SJCRH30 (cell line): ENCODE results near the gene GATAD2B. TPM values are rescaled to one million over a fixed set of nuclear protein-coding genes. Genes with fewer than 3 reads are reported as not detected.

ENCODE experiments used
- DNase-seq, 2 experiments: peaks; one replicate each; pipeline ENCODE4 v3.0.0-alpha.2; 2015 to 2020
- H3K27ac ChIP-seq: fragments of 250-450 bp; sonication (Bioruptor Pico); 2 replicates; pipeline ENCODE4 v1.5.1; 2020; ENCODE audit warnings: mild to moderate bottlenecking, moderate library complexity
- H3K27me3 ChIP-seq: fragments of 250-450 bp; sonication (Bioruptor Pico); 2 replicates; pipeline ENCODE4 v1.5.1; 2020; ENCODE audit warnings: mild to moderate bottlenecking, moderate library complexity
- H3K36me3 ChIP-seq: fragments of 250-450 bp; sonication (Bioruptor Pico); 2 replicates; pipeline ENCODE4 v1.5.1; 2020; ENCODE audit warnings: mild to moderate bottlenecking, moderate library complexity
- H3K4me1 ChIP-seq: fragments of 250-450 bp; sonication (Bioruptor Pico); 2 replicates; pipeline ENCODE4 v1.5.1; 2020; ENCODE audit warnings: mild to moderate bottlenecking, moderate library complexity
- H3K4me3 ChIP-seq: fragments of 250-450 bp; sonication (Bioruptor Pico); 2 replicates; pipeline ENCODE4 v1.5.1; 2020; ENCODE audit warnings: mild to moderate bottlenecking, moderate library complexity
- H3K9me3 ChIP-seq: fragments of 250-450 bp; sonication (Bioruptor Pico); replicated peaks from 2 replicates; pipeline ENCODE4 v1.5.1; 2020; ENCODE audit warnings: mild to moderate bottlenecking, moderate library complexity
- total RNA-seq: library from RNA; depleted of rRNA; stranded (reverse); fragments of >200 nt; shearing (Covaris generic); gene quantifications from 2 replicates; pipeline ENCODE4 v1.2.3, GENCODE V29; 2014

GATAD2B gene
- total RNA-seq, 1 experiment from 2014 or later: 10.8 TPM

GRCh38 chr1:153942766-153943549, 20.2 kb upstream of the GATAD2B start:
- peaks cover 6% of the 10 kb centered on the region; the same call in 1 of the 2 replicates for H3K4me1 ChIP-seq
- no peaks in the 10 kb centered on the region for H3K9me3 ChIP-seq
- DNase-seq: no peak
- no peak overlapping the region for H3K4me3 ChIP-seq
- peaks cover 1% of the 10 kb centered on the region for H3K36me3 ChIP-seq
- no peaks in the 10 kb centered on the region for H3K27me3 ChIP-seq
- no peak overlapping the region for H3K27ac ChIP-seq

- Histone ChIP-seq H3K4me1 (peaks cover 6% of the 10 kb centered on the region; the same call in 1 of the 2 replicates), H3K27ac (no peak overlapping the region), H3K36me3 (peaks cover 10% of the 10 kb centered on the region), H3K4me3 (no peak overlapping the region), H3K9me3 (no peaks in the 10 kb centered on the region), H3K27me3 (no peaks in the 10 kb centered on the region)
- DNase-seq: no peak
These were observed 19.3 kb upstream of the GATAD2B start for GRCh38 chr1:153941826-153942725.

GRCh38 chr1:153940756-153941155, 18.0 kb upstream of the GATAD2B start:
- H3K27me3 ChIP-seq: no peaks in the 10 kb centered on the region
- no peak for DNase-seq
- no peaks in the 10 kb centered on the region for H3K9me3 ChIP-seq
- H3K4me3 ChIP-seq: no peak overlapping the region
- peaks cover 6% of the 10 kb centered on the region; the same call in 1 of the 2 replicates for H3K4me1 ChIP-seq
- H3K36me3 ChIP-seq: peaks cover 14% of the 10 kb centered on the region
- H3K27ac ChIP-seq: no peak overlapping the region

- Histone ChIP-seq H3K27ac (no peak overlapping the region), H3K27me3 (no peaks in the 10 kb centered on the region), H3K4me1 (no peaks in the 10 kb centered on the region), H3K36me3 (peaks cover 16% of the 10 kb centered on the region), H3K9me3 (no peaks in the 10 kb centered on the region), H3K4me3 (no peak overlapping the region)
- DNase-seq: no peak
These were observed 16.7 kb upstream of the GATAD2B start for GRCh38 chr1:153939476-153939875.

GRCh38 chr1:153938996-153939395, 16.2 kb upstream of the GATAD2B start:
- no peak overlapping the region for H3K4me3 ChIP-seq
- peak in 1 of 2 experiments; percentile 28 for DNase-seq
- H3K4me1 ChIP-seq: no peaks in the 10 kb centered on the region
- H3K27me3 ChIP-seq: no peaks in the 10 kb centered on the region
- H3K9me3 ChIP-seq: no peaks in the 10 kb centered on the region
- H3K27ac ChIP-seq: no peak overlapping the region
- H3K36me3 ChIP-seq: peaks cover 16% of the 10 kb centered on the region

- DNase-seq: no peak
- no peak overlapping the region for H3K4me3 ChIP-seq
- no peak overlapping the region for H3K27ac ChIP-seq
- peaks cover 16% of the 10 kb centered on the region for H3K36me3 ChIP-seq
- no peaks in the 10 kb centered on the region for H3K9me3 ChIP-seq
- H3K27me3 ChIP-seq: no peaks in the 10 kb centered on the region
- H3K4me1 ChIP-seq: no peaks in the 10 kb centered on the region
These were observed 14.6 kb upstream of the GATAD2B start for GRCh38 chr1:153937331-153937730.

GRCh38 chr1:153936011-153936802, 13.4 kb upstream of the GATAD2B start:
- Histone ChIP-seq H3K27me3 (no peaks in the 10 kb centered on the region), H3K4me3 (no peak overlapping the region), H3K27ac (no peak overlapping the region), H3K36me3 (peaks cover 16% of the 10 kb centered on the region), H3K9me3 (no peaks in the 10 kb centered on the region), H3K4me1 (no peaks in the 10 kb centered on the region)
- no peak for DNase-seq

- Histone ChIP-seq H3K27ac (no peak overlapping the region), H3K27me3 (no peaks in the 10 kb centered on the region), H3K36me3 (peaks cover 16% of the 10 kb centered on the region), H3K9me3 (no peaks in the 10 kb centered on the region), H3K4me3 (no peak overlapping the region), H3K4me1 (no peaks in the 10 kb centered on the region)
- no peak for DNase-seq
These were observed 12.0 kb upstream of the GATAD2B start for GRCh38 chr1:153934746-153935145.

- H3K27ac ChIP-seq: no peak overlapping the region
- H3K36me3 ChIP-seq: peaks cover 16% of the 10 kb centered on the region
- no peaks in the 10 kb centered on the region for H3K27me3 ChIP-seq
- H3K9me3 ChIP-seq: no peaks in the 10 kb centered on the region
- no peak for DNase-seq
- no peak overlapping the region for H3K4me3 ChIP-seq
- H3K4me1 ChIP-seq: no peaks in the 10 kb centered on the region
These were observed 11.2 kb upstream of the GATAD2B start for GRCh38 chr1:153933955-153934354.

- no peak overlapping the region for H3K27ac ChIP-seq
These were observed 10.7 kb upstream of the GATAD2B start for GRCh38 chr1:153933430-153933829.

GRCh38 chr1:153932156-153933131, 9.7 kb upstream of the GATAD2B start:
- H3K4me1 ChIP-seq: no peaks in the 10 kb centered on the region
- H3K27ac ChIP-seq: no peak overlapping the region
- H3K9me3 ChIP-seq: no peaks in the 10 kb centered on the region
- no peak overlapping the region for H3K4me3 ChIP-seq
- peaks cover 9% of the 10 kb centered on the region for H3K36me3 ChIP-seq
- no peak for DNase-seq
- H3K27me3 ChIP-seq: no peaks in the 10 kb centered on the region

More at GRCh38 chr1:153933430-153933829, 10.7 kb upstream of the GATAD2B start:
- DNase-seq: no peak
- Histone ChIP-seq H3K4me3 (no peak overlapping the region), H3K36me3 (peaks cover 16% of the 10 kb centered on the region), H3K9me3 (no peaks in the 10 kb centered on the region), H3K4me1 (no peaks in the 10 kb centered on the region), H3K27me3 (no peaks in the 10 kb centered on the region)

GRCh38 chr1:153929981-153930948, 7.5 kb upstream of the GATAD2B start:
- no peak overlapping the region for H3K4me3 ChIP-seq
- DNase-seq: no peak
- no peaks in the 10 kb centered on the region; the same call in 1 of the 2 replicates for H3K36me3 ChIP-seq
- H3K9me3 ChIP-seq: no peaks in the 10 kb centered on the region
- no peak overlapping the region for H3K27ac ChIP-seq
- no peaks in the 10 kb centered on the region for H3K4me1 ChIP-seq
- no peaks in the 10 kb centered on the region for H3K27me3 ChIP-seq

- Histone ChIP-seq H3K4me3 (no peak overlapping the region), H3K36me3 (no peaks in the 10 kb centered on the region; the same call in 1 of the 2 replicates), H3K9me3 (no peaks in the 10 kb centered on the region), H3K4me1 (no peaks in the 10 kb centered on the region), H3K27ac (no peak overlapping the region), H3K27me3 (no peaks in the 10 kb centered on the region)
- DNase-seq: no peak
These were observed 6.7 kb upstream of the GATAD2B start for GRCh38 chr1:153929426-153929825.
